HG03039 (cell line): Measurements from ENCODE around the gene TMEM254.
"Not testable (repeated sequence)": the region's sequence is repeated elsewhere in the genome, so short reads cannot be mapped to it uniquely, and the experiment has no call there.

Experiments used
- ATAC-seq: cut with Tn5 transposase; IDR thresholded peaks from one replicate; pipeline ENCODE4 v1.9.1; 2021; ENCODE audit warnings: mild to moderate bottlenecking, moderate library complexity; ENCODE audit not compliant: unreplicated experiment

TMEM254 gene

DNA sequence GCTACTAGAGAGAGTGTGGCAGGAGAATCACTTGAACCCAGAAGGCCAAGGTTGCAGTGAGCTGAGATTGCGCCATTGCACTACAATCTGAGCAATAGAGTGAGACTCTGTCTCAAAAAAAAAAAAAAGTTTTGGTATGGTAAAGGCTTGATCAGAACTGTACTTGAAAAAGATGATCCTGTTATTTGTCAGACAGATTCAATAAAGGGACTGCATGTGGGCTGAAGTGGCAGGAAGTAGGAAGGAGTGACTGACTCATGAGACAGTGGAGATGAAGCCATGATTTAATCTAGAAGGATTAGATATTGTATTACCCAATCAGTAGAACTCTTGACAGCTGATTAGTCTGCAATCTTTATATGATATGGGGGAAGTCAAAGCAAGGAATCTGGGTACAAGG is 2.7 kb upstream of the TMEM254 start:
- ATAC-seq: no peak

- ATAC-seq: no peak
Measured at GRCh38 chr10:80077869-80078447, 507 bp upstream of the TMEM254 start.

DNA sequence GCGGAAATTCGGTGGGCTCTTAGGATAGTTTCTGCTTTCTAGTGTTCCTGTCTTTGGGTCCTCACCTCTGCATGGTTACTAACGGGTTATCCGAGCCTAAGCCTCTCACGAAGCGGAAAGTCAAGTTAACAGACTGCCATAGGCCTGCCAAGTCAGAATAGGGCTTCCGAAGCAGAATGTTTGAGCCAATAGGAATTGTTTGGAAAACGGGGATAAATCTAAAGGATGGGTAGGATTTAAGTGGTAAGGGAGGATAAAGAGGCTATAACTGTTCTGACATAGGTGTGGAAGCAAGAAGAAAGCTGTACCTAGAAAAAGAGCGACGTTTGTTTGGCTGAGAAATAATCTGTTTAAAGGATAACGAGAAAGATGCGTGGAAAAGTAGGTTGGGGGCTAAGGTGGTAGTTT is 851 bp downstream of the TMEM254 start:
- ATAC-seq: no peak

DNA sequence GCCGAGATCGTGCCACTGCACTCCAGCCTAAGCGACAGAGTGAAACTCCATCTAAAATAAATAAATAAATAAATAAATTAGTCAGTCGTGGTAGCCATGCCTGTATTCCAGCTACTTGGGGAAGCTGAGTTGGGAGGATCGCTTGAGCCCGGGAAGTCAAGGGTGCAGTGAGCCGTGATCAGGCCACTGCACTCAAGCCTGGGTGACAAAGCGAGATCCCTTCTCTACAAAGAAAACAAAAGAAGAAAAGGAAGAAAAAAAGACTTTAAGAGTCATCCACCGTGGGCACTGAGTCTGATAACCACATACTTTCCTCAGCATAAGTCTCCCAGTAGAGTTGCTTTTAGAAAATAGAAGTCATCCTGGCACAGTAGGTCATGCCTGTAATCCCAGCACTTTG is 2.6 kb downstream of the TMEM254 start:
- no peak for ATAC-seq

DNA sequence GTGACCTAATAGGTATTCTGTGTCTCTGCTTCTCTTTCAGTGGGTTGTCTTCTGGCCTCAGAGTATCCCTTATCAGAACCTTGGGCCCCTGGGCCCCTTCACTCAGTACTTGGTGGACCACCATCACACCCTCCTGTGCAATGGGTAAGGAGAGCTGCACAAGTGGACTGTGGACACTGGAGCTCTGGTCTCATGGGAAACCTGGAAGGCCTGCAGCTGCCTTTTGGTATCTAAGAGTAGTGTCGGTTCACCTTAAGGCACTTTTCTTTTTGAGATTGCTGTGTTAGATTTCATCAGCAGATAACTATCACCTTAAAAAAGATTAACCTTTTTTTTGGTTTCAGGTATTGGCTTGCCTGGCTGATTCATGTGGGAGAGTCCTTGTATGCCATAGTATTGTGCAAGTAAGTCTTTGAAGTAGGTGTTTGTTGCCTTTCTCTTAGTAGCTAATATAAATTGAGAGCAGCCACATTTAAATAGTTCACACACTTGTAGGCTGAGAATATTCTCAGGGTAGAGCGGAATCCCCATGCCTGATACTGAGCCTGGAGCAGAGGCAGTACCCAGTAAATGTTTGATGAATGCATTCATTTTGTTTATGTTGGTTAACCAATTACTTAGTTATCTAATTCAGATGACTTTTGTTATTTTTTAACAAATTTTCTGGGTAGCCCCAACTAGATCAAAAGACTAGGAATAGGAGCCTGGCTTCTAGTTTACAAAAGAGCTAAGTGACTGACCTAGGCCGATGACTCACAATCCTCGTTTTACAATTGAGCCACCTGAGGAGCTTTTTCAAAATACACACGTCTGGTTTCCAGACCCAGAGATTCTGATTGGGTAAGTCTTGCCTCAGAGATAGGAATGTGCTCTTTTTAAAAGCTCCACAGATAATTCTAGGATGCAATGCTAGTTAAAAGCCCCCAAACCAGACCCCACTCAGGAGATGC is 3.6 kb downstream of the TMEM254 start:
- ATAC-seq: no peak

DNA sequence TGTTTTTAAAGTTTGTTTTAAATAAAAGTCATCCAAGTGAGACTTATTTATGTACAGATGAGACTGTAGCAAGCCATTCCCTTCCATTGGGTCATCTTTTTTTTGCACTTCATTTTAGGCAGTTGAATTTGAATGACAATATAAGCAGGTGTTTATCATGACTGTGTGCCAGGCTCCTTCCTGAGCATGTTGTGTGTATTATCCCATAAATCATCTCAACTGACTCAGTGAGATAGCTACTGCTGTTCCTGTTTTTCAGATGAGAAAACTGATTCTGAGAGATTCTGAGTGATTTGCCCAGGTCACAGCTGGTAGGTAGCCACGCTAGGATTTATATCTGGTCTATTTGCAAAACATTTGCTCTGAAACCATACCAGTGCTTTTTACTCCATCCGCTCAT is 11.7 kb downstream of the TMEM254 start:
- ATAC-seq: no peak

DNA sequence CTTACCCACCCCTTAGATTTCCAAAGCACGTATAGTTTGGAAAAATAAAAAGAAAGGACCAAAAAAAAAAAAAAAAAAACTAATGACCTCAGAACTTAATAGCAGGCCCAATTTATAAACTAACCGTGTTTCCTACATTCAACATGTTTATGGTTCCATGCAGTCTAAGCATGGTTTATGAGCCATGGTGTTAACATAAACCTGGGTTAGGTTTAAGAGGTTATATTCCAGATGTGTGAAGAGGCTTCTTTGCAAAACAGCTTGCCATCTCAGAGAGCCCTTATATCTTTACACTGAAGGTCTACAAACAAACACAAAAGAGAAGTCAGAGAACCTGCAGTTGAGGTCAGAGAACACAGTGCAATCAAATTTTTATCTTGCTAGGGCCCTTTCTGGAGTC is 15.8 kb downstream of the TMEM254 start:
- ATAC-seq: no peak

DNA sequence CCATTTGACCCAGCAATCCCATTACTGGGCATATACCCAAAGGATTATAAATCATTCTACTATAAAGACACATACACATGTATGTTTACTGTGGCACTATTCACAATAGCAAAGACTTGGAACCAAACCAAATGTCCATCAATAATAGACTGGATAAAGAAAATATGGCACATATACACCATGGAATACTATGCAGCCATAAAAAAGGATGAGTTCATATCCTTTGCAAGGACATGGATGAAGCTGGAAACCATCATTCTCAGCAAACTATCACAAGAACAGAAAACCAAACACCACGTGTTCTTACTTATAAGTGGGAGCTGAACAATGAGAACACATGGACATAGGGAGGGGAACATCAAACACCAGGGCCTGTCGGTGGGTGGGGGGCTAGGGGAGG is 19.8 kb downstream of the TMEM254 start:
- ATAC-seq: not testable (repeated sequence)

DNA sequence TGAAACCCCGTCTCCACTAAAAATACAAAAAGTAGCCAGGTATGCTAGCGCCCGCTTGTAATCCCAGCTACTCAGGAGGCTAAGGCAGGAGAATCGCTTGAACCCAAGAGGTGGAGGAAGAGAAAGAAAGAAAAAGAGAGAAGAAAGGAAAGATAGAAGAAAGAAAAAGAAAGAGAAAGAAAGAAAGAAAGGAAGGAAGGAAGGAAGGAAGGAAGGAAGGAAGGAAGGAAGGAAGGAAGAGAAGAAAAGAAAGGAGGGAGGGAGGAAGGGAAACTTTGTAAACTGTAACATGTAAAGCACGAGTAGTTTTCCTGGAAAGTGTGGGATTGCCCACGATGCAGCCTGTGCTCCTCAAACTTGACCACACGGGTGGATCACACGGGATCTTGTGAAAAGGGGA is 20.8 kb downstream of the TMEM254 start:
- not testable (repeated sequence) for ATAC-seq

DNA sequence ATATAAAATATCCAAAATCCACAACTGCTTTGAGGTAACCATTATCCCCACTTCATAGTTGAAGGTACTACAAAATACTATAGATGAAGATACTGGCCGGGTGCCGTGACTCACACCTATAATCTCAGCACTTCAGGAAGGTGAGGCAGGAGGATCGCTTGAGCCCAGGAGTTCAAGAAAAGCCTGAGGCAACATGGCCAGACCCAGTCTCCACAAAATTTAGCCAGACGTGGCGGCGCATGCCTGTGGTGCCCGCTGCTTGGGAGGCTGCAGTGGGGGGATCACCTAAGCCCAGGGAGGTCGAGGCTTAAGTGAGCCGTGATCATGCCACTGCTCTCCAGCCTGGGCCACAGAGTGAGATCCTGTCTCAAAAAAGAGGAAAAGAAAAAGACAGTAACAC is 21.7 kb downstream of the TMEM254 start:
- no peak for ATAC-seq

GRCh38 chr10:80100861-80101695 is 22.6 kb downstream of the TMEM254 start:
- ATAC-seq: no peak

GRCh38 chr10:80104066-80104926 is 25.8 kb downstream of the TMEM254 start:
- ATAC-seq: no peak

GRCh38 chr10:80108576-80109239 is 30.2 kb downstream of the TMEM254 start:
- ATAC-seq: no peak

DNA sequence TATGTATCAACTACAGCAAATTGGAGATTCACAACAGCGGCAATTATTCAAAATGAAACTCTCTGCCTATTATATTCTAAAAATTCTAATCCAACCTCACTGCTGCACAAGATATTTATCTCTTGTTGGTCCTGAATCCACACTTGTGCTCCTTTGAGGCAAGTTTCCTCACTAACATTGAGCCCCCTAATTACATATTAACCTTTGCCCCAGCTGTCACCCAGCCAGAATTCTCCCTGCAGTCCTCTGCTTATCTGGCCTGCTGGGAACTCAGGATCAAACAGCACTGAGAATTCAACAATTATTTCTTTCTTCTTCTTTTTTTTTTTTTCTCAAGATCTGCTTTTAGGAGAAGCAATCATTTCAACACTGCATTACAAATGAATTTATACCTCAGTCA is 32.5 kb downstream of the TMEM254 start:
- no peak for ATAC-seq

DNA sequence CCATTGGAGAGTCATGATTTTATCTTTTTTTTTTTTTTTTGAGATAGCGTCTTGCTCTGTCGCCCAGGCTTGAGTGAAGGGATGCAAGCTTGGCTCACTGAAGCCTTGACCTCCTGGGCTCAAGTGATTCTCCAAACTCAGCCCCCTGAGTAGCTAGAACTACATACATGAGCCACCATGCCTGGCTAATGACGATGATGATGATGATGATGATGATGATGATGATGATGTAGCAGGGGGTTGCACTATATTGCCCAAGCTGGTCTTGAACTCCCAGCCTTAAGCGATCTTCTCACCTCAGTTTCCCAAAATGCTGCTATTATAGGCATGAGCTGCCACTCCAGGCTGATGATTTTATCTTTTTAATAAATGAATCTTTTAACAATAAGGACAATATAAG is 40.2 kb downstream of the TMEM254 start:
- no peak for ATAC-seq

- ATAC-seq: no peak
Measured at GRCh38 chr10:80122110-80122710, 43.7 kb downstream of the TMEM254 start.

DNA sequence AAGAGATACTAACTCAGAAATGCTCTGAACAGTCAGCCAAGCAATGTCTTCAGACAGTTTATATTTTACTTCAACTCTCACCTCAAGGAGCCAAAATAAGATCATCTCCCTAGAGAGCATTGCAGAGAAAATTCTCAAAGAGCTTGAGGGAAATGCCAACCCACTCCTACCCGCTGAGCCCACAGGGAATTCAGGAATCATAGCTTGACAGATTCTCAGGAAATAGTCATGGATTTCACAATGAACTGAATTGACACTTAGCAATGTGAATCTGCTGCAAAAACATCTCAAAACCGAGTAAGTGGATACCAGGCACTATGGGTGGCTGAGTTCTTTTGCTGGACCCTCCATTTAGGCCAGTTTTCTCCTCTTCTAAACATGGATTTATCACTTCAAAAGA is 44.3 kb downstream of the TMEM254 start:
- ATAC-seq: no peak

DNA sequence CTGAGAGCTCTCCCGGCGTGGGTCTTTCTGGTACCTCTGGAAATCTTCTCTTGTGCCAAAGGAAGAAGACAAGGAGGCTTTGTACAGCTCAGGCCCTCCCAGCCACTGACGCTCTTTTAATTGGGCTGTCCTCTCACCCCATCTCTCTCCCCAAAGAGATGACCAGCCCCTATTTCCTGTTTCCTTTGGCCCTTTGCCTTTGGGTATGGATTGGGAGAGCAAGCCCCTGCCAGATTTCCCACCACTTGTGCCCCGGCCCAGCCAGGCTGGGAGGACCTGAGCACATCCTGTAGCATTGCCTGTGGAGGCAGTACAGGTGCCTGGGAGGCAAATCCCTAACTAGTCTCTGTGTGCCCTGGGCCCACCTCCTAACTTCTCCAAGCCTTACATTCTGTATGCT is 48.4 kb downstream of the TMEM254 start:
- ATAC-seq: no peak

DNA sequence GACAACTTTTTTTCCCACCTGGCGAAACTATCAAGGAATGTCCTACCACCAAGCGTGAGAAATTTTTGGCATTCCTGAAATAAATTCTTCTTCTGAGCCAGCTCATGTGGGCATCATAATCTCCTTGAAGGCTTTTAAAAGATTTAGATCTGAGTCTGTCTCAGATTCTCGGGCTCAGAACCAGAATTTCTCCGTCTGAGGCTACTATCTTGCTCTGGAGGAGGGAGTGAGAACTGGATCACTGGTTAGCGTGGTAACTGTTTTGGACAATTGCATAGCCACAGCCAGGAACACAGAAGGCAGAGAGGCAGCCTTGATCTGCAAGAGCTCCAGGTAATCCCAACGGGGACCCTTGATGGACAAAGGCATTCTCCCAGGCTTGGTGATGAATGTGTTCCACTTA is 53.0 kb downstream of the TMEM254 start:
- no peak for ATAC-seq
